ENCODE data around the gene PCYT2.

Gene PCYT2

GRCh38 chr17:81952792-81953228 lies 41.6 kb upstream of the PCYT2 start:
- TF ChIP-seq JUND (IDR thresholded peaks at IDR 0.05; ENCODE audit: low read depth): no peak
- no peak for DNase-seq (ENCODE audit: low read depth in 1 of 2, low spot score in 1 of 2)
- in situ Hi-C loops (cut with HindIII; ENCODE audit: low pct_unique_long_range_greater_than_20kb, low sequenced_read_pairs): no loop called here

GRCh38 chr17:81951785-81952684 lies 40.8 kb upstream of the PCYT2 start:
- DNase-seq (ENCODE audit: low read depth in 1 of 2, low spot score in 1 of 2): no peak
- no peak for TF ChIP-seq JUND (IDR thresholded peaks at IDR 0.05; ENCODE audit: low read depth)
- in situ Hi-C loops (cut with HindIII; ENCODE audit: low pct_unique_long_range_greater_than_20kb, low sequenced_read_pairs): no loop called here

- no peak for DNase-seq (ENCODE audit: low read depth in 1 of 2, low spot score in 1 of 2)
- in situ Hi-C loops (cut with HindIII; ENCODE audit: low pct_unique_long_range_greater_than_20kb, low sequenced_read_pairs): no loop called here
- no peak for TF ChIP-seq JUND (IDR thresholded peaks at IDR 0.05; ENCODE audit: low read depth)
Measured at GRCh38 chr17:81950501-81950900, 39.3 kb upstream of the PCYT2 start.

- no peak for TF ChIP-seq JUND (IDR thresholded peaks at IDR 0.05; ENCODE audit: low read depth)
- in situ Hi-C loops (cut with HindIII; ENCODE audit: low pct_unique_long_range_greater_than_20kb, low sequenced_read_pairs): no loop called here
- DNase-seq (ENCODE audit: low read depth in 1 of 2, low spot score in 1 of 2): no peak
Measured at GRCh38 chr17:81948635-81949378, 37.6 kb upstream of the PCYT2 start.

- in situ Hi-C loops (cut with HindIII; ENCODE audit: low pct_unique_long_range_greater_than_20kb, low sequenced_read_pairs): no loop called here
- no peak for DNase-seq (ENCODE audit: low read depth in 1 of 2, low spot score in 1 of 2)
- no peak for TF ChIP-seq JUND (IDR thresholded peaks at IDR 0.05; ENCODE audit: low read depth)
Measured at GRCh38 chr17:81947189-81947588, 36.0 kb upstream of the PCYT2 start, which contains the start of gene MYADML2. MYADML2 (minus strand) TSS chr17:81947233; CDS start chr17:81941741, 5,492 bp downstream.

GRCh38 chr17:81944858-81945257 lies 33.7 kb upstream of the PCYT2 start:
- TF ChIP-seq JUND (IDR thresholded peaks at IDR 0.05; ENCODE audit: low read depth): no peak
- in situ Hi-C loops (cut with HindIII; ENCODE audit: low pct_unique_long_range_greater_than_20kb, low sequenced_read_pairs): no loop called here
- no peak for DNase-seq (ENCODE audit: low read depth in 1 of 2, low spot score in 1 of 2)

GRCh38 chr17:81942167-81942553 lies 31.0 kb upstream of the PCYT2 start:
- in situ Hi-C loops (cut with HindIII; ENCODE audit: low pct_unique_long_range_greater_than_20kb, low sequenced_read_pairs): no loop called here
- DNase-seq (ENCODE audit: low read depth in 1 of 2, low spot score in 1 of 2): no peak

GRCh38 chr17:81941484-81942166 lies 30.4 kb upstream of the PCYT2 start:
- TF ChIP-seq JUND (IDR thresholded peaks at IDR 0.05; ENCODE audit: low read depth): no peak
- in situ Hi-C loops (cut with HindIII; ENCODE audit: low pct_unique_long_range_greater_than_20kb, low sequenced_read_pairs): no loop called here
- no peak for DNase-seq (ENCODE audit: low read depth in 1 of 2, low spot score in 1 of 2)

More at GRCh38 chr17:81942167-81942553, 31.0 kb upstream of the PCYT2 start:
- TF ChIP-seq JUND (IDR thresholded peaks at IDR 0.05; ENCODE audit: low read depth): no peak

GRCh38 chr17:81940538-81941483 lies 29.6 kb upstream of the PCYT2 start:
- no peak for DNase-seq (ENCODE audit: low read depth in 1 of 2, low spot score in 1 of 2)
- TF ChIP-seq JUND (IDR thresholded peaks at IDR 0.05; ENCODE audit: low read depth): no peak
- in situ Hi-C loops (cut with HindIII; ENCODE audit: low pct_unique_long_range_greater_than_20kb, low sequenced_read_pairs): no loop called here

GRCh38 chr17:81939881-81940385 lies 28.7 kb upstream of the PCYT2 start:
- DNase-seq (ENCODE audit: low read depth in 1 of 2, low spot score in 1 of 2): no peak
- in situ Hi-C loops (cut with HindIII; ENCODE audit: low pct_unique_long_range_greater_than_20kb, low sequenced_read_pairs): no loop called here
- no peak for TF ChIP-seq JUND (IDR thresholded peaks at IDR 0.05; ENCODE audit: low read depth)

GRCh38 chr17:81939218-81939617 lies 28.0 kb upstream of the PCYT2 start:
- in situ Hi-C loops (cut with HindIII; ENCODE audit: low pct_unique_long_range_greater_than_20kb, low sequenced_read_pairs): no loop called here
- no peak for TF ChIP-seq JUND (IDR thresholded peaks at IDR 0.05; ENCODE audit: low read depth)
- no peak for DNase-seq (ENCODE audit: low read depth in 1 of 2, low spot score in 1 of 2)
